Activated CD8-positive, alpha-beta memory T cell treated with anti-CD3 and anti-CD28 coated beads for 1 hour (primary cell): ENCODE results near the gene DGCR6L.
A peak's percentile ranks its signal among the peaks of the same experiment; 100 is the strongest.
"Not testable (repeated sequence)": the region's sequence is repeated elsewhere in the genome, so short reads cannot be mapped to it uniquely, and the experiment has no call there.

ENCODE experiments used
- DNase-seq, 2 donors: peaks; one replicate each; pipeline ENCODE4 v3.0.0-alpha.2; 2020; ENCODE audit warnings: low read depth in 1 of 2; ENCODE audit errors: extremely low read depth in 1 of 2

The DGCR6L gene

DNA sequence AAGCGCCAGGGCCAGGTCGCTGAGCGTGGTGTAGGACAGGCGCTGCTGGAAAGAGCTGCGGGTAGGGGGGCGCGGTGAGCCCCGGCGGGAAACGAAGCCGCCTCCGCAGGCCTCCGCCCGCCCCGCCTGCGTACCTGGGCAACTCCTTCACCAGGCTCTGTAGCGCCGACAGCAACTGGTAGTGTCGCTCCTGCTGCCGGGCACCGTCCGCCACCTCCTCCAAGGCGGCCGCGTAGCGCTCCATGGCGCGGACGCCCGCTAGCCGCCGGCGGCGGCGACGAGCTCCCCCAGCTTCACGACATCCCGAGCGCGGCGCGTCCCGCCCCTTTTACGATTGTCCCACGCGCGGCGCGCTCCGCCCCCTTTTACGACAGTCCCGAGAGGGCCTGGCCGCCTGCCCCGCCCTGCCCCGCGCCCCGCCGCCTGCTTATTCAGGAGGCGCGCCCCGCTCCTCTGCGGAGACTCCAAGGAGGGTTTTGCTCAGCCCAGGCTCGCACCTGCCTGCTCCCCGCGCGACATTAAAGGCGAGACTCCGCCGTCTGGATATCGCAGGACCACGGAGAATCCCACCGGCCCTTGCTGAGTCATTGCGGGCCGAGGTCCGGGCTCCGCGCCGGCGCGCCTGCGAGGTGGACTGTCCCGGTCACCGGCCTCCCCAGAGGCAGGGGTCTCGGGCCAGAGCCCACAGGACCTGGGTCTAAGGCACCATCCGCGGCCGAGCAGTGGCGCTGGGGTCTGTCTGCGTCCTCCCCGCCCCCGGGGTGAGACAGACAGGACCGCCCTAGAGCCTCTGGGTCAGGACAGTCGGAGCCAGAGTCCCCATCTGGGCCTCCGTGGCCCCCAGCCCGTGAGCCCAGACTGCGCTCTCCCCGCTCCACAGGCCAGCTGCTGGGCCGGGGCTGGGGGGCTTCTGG lies at the start of gene DGCR6L:
DGCR6L (minus strand) TSS at position 316 of the 914 bp plus-strand sequence; CDS start at position 244, 72 bp downstream.
- DNase-seq = peak; percentile 87 to 97

DNA sequence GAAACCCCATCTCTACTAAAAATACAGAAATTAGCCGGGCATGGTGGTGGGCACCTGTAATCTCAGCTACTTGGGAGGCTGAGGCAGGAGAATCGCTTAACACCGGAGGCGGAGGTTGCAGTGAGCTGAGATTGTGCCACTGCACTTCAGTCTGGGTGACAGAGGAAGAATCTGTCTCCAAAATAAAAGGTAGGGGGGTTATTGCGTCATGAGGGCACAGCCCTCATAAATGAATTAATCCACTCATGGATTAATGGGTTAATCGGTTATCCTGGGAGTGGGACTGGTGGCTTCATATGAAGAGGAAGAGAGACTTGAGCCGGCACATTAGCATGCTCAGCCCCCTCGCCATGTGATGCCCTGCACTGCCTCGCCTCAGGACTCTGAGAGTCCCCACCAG lies 49.0 kb upstream of the DGCR6L start:
- DNase-seq = not testable (repeated sequence)

DNA sequence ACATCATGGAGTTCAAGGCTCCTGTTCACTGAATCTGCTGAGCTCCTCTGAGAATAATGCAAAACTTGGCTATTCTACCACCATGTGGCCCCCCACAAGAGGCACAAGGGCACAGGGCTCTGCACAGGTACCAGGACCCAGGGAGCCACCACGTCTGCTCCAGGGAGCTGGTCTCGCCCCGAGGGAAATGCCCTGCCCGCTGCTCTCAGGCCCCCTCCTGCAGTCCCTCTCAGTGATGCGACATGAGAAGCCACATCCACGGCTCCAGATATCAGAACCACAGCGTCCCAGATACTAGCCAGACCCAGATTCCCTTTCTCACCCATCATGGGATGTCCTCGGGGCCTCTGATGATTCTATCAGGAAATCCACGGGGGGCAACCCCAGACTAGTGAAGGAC lies 47.0 kb upstream of the DGCR6L start:
- DNase-seq = not testable (repeated sequence)

DNA sequence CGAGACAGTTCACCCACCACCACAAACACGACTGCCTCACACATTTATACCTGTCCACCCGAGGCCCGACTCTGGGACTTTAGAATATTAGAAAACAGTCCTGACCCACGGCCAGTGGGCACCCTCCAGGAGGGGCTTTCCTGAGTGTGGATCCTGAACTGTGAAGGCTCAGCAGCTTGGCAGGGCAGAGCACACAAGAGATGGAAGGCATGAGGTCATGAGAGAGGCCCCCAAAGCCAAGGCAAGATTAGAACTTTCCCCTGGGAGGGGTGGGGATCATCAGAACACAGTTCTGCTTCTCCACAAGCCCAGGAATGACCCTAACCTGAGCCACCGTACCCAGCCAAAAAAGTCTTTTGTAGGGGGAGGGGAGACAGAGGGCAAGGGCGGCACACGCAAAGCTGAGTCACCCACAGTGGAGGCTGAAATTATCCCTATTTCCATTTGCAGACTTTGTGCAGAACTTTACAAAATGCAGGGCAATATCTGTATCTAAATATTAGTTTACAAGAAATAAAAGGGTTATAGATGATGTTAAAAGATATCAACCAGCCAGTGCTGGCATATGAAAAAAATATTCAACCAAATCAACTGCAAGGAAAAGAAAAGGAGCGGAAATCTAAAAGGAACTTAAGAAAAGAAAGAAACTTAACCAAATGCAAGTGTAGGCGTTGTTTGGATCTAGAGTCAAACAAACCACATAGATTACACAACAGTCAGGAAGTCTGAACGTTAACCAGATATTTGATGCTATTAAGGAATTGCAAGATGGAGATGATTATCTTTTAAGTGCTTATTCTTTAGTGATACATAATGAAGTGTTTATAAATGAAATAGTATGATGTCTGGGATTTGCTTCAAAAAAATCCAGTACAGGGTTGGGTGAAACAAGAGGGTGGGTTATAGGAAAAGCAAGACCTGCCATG lies 44.7 kb upstream of the DGCR6L start:
- not testable (repeated sequence) for DNase-seq

DNA sequence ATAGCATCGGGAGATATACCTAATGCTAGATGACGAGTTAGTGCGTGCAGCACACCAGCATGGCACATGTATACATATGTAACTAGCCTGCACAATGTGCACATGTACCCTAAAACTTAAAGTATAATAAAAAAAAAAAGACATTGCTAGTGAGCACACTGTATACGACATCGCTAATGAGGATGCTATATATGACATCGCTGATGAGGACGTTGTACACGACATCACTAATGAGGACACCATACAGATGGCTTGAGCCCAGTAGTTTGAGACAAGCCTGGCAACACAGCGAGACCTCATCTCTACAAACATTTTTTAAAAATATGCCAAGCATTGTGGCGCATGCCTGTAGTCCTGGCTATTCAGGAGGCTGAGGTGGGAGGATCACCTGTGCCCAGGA lies 42.5 kb upstream of the DGCR6L start:
- not testable (repeated sequence) for DNase-seq

DNA sequence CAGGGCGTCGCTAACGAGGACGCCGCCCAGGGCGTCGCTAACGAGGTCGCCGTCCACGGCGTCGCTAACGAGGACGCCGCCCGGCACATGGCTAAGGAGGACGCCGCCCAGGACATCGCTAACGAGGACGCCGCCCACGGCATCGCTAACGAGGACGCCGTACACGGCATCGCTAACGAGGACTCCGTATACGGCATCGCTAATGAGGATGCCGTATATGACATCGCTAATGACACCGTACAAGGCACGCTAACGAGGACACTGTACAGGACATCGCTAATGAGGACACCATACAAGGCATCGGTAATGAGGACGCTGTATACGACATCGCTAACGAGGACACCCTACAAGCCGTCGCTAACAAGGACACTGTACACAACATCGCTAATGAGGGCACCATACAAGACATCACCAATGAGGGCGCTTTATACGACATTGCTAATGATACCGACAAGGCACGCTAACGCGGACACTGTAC lies 41.9 kb upstream of the DGCR6L start:
- not testable (repeated sequence) for DNase-seq

DNA sequence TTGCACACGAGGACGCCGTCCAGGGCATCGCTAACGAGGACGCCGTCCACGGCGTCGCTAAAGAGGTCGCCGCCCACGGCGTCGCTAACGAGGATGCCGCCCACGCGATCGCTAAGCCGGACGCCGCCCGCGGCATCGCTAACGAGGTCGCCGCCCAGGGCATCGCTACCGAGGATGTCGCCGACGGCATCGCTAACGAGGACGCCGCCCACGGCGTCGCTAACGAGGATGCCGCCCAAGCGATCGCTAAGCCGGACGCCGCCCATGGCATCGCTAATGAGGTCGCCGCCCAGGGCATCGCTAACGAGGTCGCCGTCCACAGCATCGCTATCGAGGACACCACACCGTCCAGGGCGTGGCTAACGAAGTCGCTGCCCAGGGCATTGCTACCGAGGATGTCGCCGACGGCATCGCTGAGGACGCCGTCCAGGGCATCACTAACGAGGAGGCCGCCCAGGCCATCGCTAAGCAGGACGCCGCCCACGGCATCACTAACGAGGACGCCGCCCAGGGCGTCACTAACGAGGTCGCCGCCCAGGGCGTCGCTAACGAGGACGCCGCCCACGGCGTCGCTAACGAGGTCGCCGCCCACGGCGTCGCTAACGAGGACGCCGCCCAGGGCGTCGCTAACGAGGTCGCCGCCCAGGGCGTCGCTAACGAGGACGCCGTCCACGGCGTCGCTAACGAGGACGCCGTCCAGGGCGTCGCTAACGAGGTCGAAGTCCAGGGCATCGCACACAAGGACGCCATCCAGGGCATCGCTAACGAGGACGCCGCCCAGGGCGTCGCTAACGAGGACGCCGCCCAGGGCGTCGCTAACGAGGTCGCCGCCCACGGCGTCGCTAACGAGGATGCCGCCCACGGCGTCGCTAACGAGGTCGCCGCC lies 41.2 kb upstream of the DGCR6L start:
- not testable (repeated sequence) for DNase-seq

DNA sequence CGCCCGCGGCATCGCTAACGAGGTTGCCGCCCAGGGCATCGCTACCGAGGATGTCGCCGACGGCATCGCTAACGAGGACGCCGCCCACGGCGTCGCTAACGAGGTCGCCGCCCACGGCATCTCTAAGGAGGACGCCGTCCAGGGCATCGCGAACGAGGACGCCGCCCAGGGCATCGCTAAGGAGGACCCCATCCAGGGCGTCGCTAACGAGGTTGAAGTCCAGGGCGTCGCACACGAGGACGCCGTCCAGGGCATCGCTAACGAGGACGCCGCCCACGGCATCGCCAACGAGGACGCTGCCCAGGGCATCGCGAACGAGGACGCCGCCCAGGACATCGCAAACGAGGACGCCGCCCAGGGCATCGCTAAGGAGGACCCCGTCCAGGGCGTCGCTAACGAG lies 40.4 kb upstream of the DGCR6L start:
- DNase-seq = not testable (repeated sequence)

DNA sequence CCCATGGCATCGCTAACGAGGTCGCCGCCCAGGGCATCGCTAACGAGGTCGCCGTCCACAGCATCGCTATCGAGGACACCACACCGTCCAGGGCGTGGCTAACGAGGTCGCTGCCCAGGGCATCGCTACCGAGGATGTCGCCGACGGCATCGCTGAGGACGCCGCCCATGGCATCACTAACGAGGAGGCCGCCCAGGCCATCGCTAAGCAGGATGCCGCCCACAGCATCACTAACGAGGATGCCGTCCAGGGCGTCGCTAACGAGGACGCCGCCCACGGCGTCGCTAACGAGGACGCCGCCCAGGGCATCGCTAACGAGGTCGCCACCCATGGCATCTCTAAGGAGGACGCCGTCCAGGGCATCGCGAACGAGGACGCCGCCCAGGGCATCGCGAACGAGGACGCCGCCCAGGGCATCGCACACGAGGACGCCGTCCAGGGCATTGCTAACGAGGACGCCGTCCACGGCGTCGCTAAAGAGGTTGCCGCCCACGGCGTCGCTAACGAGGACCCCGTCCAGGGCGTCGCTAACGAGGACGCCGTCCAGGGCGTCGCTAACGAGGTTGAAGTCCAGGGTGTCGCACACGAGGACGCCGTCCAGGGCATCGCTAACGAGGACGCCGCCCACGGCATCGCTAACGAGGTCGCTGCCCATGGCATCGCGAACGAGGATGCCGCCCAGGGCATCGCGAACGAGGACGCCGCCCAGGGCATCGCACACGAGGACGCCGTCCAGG lies 38.8 kb upstream of the DGCR6L start:
- DNase-seq = not testable (repeated sequence)

DNA sequence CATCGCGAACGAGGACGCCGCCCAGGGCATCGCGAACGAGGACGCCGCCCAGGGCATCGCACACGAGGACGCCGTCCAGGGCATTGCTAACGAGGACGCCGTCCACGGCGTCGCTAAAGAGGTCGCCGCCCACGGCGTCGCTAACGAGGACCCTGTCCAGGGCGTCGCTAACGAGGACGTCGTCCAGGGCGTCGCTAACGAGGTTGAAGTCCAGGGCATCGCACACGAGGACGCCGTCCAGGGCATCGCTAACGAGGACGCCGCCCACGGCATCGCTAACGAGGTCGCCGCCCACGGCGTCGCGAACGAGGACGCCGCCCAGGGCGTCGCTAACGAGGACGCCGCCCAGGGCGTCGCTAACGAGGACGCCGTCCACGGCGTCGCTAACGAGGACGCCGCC lies 38.1 kb upstream of the DGCR6L start:
- DNase-seq = not testable (repeated sequence)

DNA sequence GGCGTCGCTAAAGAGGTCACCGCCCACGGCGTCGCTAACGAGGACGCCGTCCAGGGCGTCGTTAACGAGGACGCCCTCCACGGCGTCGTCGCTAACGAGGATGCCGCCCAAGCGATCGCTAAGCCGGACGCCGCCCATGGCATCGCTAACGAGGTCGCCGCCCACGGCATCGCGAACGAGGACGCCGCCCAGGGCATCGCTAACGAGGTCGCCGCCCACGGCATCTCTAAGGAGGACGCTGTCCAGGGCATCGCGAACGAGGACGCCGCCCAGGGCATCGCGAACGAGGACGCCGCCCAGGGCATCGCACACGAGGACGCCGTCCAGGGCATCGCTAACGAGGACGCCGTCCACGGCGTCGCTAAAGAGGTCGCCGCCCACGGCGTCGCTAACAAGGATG lies 37.0 kb upstream of the DGCR6L start:
- not testable (repeated sequence) for DNase-seq

DNA sequence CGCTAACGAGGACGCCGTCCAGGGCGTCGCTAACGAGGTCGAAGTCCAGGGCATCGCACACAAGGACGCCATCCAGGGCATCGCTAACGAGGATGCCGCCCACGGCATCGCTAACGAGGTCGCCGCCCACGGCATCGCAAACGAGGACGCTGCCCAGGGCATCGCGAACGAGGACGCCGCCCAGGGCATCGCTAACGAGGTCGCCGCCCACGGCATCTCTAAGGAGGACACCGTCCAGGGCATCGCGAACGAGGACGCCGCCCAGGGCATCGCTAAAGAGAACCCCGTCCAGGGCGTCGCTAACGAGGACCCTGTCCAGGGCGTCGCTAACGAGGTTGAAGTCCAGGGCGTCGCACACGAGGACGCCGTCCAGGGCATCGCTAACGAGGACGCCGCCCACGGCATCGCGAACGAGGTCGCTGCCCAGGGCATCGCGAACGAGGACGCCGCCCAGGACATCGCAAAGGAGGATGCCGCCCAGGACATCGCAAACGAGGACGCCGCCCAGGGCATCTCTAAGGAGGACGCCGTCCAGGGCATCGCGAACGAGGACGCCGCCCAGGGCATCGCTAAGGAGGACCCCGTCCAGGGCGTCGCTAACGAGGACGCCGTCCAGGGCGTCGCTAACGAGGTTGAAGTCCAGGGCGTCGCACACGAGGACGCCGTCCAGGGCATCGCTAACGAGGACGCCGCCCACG lies 36.2 kb upstream of the DGCR6L start:
- DNase-seq = not testable (repeated sequence)

DNA sequence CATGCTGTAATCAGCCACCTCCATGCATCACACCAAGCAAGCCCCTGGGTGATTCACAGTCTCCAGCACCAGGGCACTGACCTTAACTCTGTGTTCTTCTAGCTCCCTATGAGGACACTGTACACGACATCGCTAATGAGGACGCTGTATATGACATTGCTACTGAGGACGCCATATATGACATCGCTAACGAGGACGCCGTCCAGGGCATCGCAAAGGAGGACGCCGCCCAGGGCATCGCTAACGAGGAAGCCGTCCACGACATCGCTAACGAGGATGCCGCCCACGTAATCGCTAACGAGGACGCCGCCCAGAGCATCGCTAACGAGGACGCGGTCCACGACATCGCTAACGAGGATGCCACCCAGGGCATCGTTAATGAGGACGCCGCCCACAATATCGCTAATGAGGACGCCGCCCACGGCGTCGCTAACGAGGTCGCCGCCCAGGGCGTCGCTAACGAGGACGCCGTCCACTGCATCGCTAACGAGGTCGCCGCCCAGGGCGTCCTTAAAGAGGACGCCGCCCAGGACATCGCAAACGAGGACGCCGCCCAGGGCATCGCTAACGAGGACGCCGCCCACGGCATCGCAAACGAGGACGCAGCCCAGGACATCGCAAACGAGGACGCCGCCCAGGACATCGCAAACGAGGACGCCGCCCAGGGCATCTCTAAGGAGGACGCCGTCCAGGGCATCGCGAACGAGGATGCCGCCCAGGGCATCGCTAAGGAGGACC lies 34.5 kb upstream of the DGCR6L start:
- DNase-seq = no peak

DNA sequence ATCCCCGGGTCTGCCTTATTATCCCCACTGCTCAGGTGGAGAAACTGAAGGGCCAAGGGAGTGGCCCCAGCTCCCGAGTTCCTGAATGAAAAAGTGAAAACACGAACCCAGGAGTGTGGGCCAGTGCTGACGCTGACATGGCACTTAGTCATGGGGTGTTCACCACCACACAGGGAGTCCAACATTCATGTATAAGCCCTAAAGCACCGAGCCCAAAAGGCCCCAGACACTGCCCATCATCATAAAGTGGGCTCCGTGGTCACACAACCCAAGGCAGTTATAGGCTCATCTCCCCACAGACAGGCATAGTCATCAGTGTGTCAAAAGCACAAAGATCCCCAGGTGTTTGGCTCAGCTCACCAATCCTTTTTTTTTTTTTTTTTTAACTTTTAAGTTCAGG lies 32.7 kb upstream of the DGCR6L start:
- not testable (repeated sequence) for DNase-seq

DNA sequence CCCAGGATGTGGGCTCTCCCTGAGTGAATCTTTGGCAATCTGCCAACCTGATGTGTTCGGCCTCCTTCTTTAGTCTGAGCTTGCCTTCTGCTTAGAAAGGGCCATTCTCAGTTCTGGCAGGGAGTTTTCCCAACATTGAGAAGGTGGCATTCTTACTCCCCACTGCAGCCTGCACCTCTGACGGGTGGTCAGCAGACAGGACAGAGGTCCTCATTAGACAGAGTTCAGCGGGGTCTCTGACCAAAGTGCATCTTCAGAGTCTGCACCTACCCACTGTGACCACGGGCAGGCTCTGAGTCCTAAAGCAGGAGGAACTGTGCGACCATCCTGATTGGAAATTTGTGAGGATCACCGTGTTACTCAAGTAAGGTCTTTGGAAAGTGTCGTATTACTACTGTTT lies 26.7 kb upstream of the DGCR6L start:
- not testable (repeated sequence) for DNase-seq

DNA sequence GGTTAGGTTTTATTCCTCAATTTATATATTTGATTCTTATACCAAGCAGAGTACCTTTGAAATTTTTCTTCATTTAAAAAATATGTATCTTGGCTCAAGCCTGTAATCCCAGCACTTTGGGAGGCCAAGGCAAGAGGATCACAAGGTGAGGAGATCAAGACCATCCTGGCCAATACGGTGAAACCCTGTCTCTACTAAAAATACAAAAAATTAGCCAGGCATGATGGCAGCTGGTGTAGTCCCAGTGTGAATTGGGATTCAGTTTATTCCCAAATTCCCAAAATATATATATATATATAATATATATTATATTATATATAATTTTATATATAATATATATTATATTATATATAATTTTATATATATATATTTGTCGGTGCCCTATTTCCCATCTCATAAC lies 18.4 kb upstream of the DGCR6L start:
- DNase-seq = not testable (repeated sequence)

DNA sequence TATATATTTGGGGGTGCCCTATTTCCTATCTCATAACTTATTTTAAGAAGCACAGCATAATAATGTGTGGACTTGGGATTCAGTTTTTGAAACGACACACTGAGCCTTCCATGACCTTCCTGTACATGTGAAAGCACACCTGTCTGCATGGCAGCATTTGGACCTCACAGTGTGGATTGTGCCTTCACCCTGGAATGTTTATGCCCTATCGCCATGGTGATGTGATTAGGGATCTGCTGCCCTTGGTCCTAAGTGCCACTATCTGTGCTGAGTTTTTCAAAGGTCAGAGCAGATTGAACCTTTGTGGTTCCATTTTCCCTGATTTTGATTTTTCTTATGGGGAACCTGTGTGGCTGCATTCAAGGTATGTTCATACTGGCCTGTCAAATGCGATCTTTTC lies 17.9 kb upstream of the DGCR6L start:
- not testable (repeated sequence) for DNase-seq

DNA sequence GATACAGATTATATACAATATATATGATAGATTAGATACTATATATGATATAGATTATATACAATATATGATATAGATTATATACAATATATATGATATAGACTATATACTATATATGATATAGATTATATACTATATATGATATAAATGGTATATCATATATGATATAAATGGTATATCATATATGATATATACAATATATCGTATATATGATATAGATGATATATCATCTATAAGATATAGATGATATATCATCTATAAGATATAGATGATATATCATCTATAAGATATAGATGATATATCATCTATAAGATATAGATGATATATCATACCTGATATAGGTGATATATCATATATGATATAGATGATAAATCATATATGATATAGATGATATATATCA lies 16.7 kb upstream of the DGCR6L start:
- not testable (repeated sequence) for DNase-seq
